CD4-positive, alpha-beta T cell treated with Interleukin-6 at 100 ng/mL for 8 hours (primary cell): ENCODE measurements around the gene HPCAL4.

Source experiments
- DNase-seq: peaks from one replicate; pipeline ENCODE4 v3.0.0-alpha.2; 2020; ENCODE audit warnings: mixed read lengths, low spot score

The HPCAL4 gene

GRCh38 chr1:39701049-39701439 is 9.8 kb upstream of the HPCAL4 start:
- no peak for DNase-seq

- no peak for DNase-seq
Observed at GRCh38 chr1:39700348-39700747, 9.1 kb upstream of the HPCAL4 start.

- no peak for DNase-seq
Observed at GRCh38 chr1:39699419-39699818, 8.2 kb upstream of the HPCAL4 start.

- DNase-seq = no peak
Observed at GRCh38 chr1:39698568-39698967, 7.3 kb upstream of the HPCAL4 start.

- DNase-seq = no peak
Observed at GRCh38 chr1:39696448-39696847, 5.2 kb upstream of the HPCAL4 start.

- no peak for DNase-seq
Observed at GRCh38 chr1:39695016-39695415, 3.8 kb upstream of the HPCAL4 start.

GRCh38 chr1:39694026-39694425 is 2.8 kb upstream of the HPCAL4 start:
- no peak for DNase-seq

GRCh38 chr1:39692152-39693074 is 1.2 kb upstream of the HPCAL4 start:
- DNase-seq = no peak

GRCh38 chr1:39690794-39691382 is 345 bp downstream of the HPCAL4 start:
- no peak for DNase-seq

- no peak for DNase-seq
Observed at GRCh38 chr1:39690225-39690624, 1.0 kb downstream of the HPCAL4 start.

- DNase-seq = no peak
Observed at GRCh38 chr1:39689635-39690034, 1.6 kb downstream of the HPCAL4 start.

GRCh38 chr1:39689214-39689613 is 2.0 kb downstream of the HPCAL4 start:
- DNase-seq = no peak

- no peak for DNase-seq
Observed at GRCh38 chr1:39688706-39689105, 2.5 kb downstream of the HPCAL4 start.

GRCh38 chr1:39687243-39687642 is 4.0 kb downstream of the HPCAL4 start:
- DNase-seq = no peak

GRCh38 chr1:39685071-39685470 is 6.2 kb downstream of the HPCAL4 start:
- no peak for DNase-seq

GRCh38 chr1:39684313-39684664 is 6.9 kb downstream of the HPCAL4 start:
- DNase-seq = no peak

- peak; percentile 53 for DNase-seq
Observed at GRCh38 chr1:39683591-39684312, 7.5 kb downstream of the HPCAL4 start.

- no peak for DNase-seq
Observed at GRCh38 chr1:39681999-39682398, 9.2 kb downstream of the HPCAL4 start.

GRCh38 chr1:39681294-39681693 is 9.9 kb downstream of the HPCAL4 start:
- DNase-seq = no peak

GRCh38 chr1:39680751-39681150 is 10.5 kb downstream of the HPCAL4 start:
- peak; percentile 37 for DNase-seq

GRCh38 chr1:39679821-39680220 is 11.4 kb downstream of the HPCAL4 start:
- no peak for DNase-seq

- DNase-seq = no peak
Observed at GRCh38 chr1:39678889-39679288, 12.3 kb downstream of the HPCAL4 start.

GRCh38 chr1:39677645-39678044 is 13.6 kb downstream of the HPCAL4 start:
- no peak for DNase-seq
